GM12864 (cell line): Measurements from ENCODE around the gene ELL3.
A peak's percentile ranks its signal among the peaks of the same experiment; 100 is the strongest.

Experiments
- DNase-seq: peaks from one replicate; pipeline ENCODE4 v3.0.0-alpha.2; 2011; ENCODE audit warnings: low read depth
- H3K4me3 ChIP-seq: 2 replicates; pipeline ENCODE4 v1.5.1; 2011; ENCODE audit warnings: mild to moderate bottlenecking, low read depth, low read length, control low read depth
- TF ChIP-seq, protein P1 (sequence below): IDR thresholded peaks from 2 replicates; pipeline ENCODE4 v1.5.1; 2011; ENCODE audit warnings: low read depth, mild to moderate bottlenecking, moderate library complexity, low read length, control low read depth, inconsistent platforms; ENCODE audit errors: missing control alignments

The ELL3 gene

DNA sequence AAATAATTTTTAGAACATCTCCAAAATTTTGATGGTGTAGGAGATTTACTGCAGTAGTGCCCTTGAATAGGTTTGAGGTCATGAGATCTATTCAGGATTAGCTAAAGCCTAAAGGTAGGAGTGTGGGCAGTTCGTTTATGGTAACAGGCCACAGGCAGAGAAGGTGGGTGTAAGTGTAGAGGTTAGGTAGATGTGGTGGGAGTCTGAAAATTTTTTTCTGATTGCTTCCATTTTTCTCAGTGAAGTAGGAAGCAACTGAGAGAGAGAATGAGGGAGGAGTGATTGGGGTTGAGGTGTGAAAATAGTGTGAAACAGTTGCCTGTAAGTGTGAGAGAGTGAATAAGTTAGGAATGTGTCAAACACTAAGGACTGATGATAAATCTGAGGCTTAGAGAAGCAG is 2.2 kb upstream of the ELL3 start:
- DNase-seq: no peak
- no peak overlapping the region for H3K4me3 ChIP-seq
- TF ChIP-seq, protein P1, sequence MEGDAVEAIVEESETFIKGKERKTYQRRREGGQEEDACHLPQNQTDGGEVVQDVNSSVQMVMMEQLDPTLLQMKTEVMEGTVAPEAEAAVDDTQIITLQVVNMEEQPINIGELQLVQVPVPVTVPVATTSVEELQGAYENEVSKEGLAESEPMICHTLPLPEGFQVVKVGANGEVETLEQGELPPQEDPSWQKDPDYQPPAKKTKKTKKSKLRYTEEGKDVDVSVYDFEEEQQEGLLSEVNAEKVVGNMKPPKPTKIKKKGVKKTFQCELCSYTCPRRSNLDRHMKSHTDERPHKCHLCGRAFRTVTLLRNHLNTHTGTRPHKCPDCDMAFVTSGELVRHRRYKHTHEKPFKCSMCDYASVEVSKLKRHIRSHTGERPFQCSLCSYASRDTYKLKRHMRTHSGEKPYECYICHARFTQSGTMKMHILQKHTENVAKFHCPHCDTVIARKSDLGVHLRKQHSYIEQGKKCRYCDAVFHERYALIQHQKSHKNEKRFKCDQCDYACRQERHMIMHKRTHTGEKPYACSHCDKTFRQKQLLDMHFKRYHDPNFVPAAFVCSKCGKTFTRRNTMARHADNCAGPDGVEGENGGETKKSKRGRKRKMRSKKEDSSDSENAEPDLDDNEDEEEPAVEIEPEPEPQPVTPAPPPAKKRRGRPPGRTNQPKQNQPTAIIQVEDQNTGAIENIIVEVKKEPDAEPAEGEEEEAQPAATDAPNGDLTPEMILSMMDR: no peak

DNA sequence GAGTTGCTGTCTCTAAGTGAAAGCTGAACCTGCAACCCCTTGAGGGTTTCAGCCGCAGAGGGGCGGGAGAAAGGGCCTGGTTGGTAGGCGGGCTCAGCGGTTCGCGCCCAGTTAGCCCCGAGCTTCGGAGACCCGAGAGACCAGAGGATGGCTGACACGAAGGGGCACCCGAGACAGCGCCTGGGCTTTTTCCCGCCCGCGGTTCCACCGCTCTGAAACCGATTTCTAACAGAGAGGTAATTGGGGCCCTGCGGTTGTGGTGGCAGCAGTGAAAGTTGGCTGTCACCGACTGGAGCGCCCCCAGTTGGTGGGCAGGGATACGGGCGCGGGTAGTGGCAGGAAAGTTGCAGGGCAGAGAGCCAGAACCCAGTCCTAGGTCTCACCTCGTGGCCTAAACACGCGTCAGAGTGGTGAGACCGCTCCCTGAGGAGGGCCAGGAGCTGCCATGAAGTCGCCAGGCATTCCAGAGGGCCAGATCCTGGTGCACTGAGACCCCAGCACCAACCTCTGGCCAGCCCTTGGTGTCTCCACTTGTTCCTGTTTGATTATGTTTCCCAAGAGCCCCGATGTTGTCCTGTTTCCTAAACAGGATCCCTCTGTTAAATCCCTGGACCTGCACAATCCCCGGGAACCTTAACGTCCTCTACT is 625 bp upstream of the ELL3 start:
- TF ChIP-seq, protein P1: peak; percentile 84
- DNase-seq: peak; percentile 69
- H3K4me3 ChIP-seq: peak overlapping the region; percentile 48

DNA sequence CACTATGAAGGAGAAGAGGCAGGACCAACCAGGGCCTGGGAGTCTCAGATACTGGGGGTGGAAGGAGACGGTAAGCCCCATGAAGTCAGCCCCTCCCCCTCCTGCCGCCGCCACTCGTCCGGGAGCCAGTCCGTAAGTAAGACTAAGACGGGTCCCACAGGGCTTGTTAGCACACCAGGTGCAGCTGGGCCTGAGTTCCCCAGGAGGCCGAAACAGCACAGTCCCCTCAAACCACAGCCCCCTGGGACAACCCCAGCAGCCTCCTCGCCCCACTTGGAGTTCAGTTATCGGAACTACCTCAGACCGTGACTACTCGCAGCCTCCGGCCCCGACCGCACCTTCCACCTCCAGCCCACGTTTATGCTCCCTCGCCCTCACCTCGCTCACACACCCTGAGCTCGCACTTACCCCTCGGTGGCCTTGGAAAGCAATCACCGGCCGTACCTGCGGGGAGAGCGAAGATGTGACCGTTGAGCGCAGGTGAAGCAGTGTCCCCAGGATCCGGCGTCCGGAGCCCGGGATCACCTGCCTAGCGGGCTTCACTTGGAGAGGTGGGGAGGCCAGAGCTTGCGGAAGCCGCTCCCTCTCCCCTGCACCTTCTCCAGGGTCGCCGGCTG is 557 bp downstream of the ELL3 start:
- TF ChIP-seq, protein P1: no peak
- peak; percentile 77 for DNase-seq
- peak overlapping the region; percentile 48 for H3K4me3 ChIP-seq

DNA sequence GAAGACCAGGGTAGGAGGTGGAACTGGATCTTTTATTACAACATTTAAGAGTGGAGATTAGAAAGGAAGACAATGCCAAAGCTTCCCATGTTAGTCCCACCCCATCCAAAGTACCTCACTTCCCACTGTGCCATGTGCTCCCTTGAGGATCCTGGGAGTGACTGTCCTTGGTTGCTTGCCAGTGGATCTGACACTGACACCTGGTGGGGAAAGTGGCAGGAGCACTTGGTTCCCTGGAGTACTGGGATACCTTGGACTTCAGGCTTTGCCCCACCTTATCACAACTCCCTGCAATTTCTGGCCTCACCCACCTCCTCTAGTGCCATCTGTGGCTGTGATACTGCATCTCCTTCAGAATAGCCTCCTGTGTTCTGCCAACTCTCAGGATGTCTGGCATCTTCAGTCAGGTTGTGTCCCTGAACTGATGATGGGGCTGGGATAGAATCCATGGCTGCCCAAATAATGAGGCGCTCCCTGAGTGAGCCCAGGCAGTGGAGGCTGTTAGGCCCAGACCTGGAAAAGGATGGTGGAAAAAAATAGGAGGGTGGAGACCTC is 1.3 kb downstream of the ELL3 start:
- no peak for DNase-seq

DNA sequence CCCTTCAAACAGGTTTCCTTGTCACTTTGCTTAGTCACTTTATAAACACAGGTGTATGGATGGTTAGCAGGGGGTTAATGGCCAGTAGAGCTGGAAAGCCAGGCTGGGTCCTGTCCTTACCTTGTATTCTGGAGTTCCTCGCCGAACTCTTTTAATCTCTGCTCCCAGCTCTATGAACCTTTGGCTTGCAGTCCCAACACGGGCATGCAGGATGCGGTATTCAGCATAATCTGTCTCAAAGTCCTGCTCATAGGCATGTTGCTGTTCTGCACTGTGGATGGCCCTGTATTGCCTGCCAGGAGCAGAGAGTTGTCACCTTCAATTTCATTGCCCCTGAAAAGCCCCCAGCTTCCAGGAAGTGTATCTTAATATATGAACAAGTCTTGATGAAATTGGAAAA is 2.7 kb downstream of the ELL3 start:
- H3K4me3 ChIP-seq: no peak overlapping the region
- no peak for DNase-seq
- TF ChIP-seq, protein P1: no peak

More for the DNA sequence above, 1.3 kb downstream of the ELL3 start:
- peak overlapping the region; percentile 48; the same call in 1 of the 2 replicates for H3K4me3 ChIP-seq
- TF ChIP-seq, protein P1: no peak

DNA sequence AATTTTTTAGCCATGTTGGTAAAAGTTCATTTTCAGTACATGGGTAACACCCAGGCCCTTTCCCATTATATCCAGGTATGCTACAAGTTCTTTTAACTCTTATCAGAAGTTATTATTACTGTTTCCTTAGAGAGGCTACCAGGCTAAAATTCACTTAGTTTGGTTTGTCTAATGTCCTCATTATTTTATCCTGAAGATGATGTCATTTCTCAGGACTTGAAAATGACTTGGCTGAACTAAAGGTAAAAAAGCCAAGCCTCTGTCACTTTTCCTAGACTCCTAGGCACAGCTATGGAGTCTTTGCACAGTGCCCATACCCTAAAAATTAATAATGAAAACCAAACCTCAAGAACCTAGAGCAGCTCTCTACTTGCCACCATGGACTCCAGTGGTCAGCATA is 4.1 kb downstream of the ELL3 start:
- no peak overlapping the region for H3K4me3 ChIP-seq
- DNase-seq: no peak
- TF ChIP-seq, protein P1: no peak

DNA sequence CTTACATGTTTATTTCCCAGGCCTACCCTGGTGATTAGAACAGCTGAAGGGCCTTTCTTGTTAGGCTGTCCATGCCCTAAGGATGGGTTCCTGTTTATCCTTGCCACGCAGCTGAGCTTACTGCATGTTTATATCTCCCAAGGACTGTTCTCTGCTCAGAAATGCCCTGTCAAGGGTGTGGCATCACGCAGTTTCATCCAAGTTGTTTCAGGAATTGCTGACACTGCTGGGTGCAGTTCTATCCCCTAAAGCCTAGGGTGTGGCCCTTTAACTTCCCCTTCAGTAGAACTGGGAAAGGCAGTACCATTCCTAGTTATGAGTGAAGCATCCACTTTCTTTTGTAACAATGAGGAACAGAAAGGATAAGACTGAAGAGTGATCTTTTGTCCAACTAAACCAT is 5.0 kb downstream of the ELL3 start:
- H3K4me3 ChIP-seq: no peak overlapping the region
- DNase-seq: no peak
- TF ChIP-seq, protein P1: no peak
